SK-N-SH (cell line): Measurements from ENCODE around the gene DCD. TPM values are rescaled to one million over a fixed set of nuclear protein-coding genes. Genes with fewer than 3 reads are reported as not detected.

ENCODE experiments used
- CTCF ChIA-PET: fragments of 300-600, 350-600 bp; formaldehyde crosslinking; extraction: SDS; loops from one replicate; lab custom pipeline; 2021; lab: Yijun Ruan, JAX
- POLR2A ChIA-PET: fragments of 350-600 bp; sonication (Branson Sonifier 250); formaldehyde crosslinking; extraction: SDS; loops from one replicate; lab custom pipeline; 2020; ENCODE audit warnings: antibody characterized with exemption, inconsistent platforms; lab: Yijun Ruan, JAX
- DNase-seq: peaks from one replicate; pipeline ENCODE4 v3.0.0; 2012
- H2AFZ ChIP-seq: fragments of 200-600 bp; sonication (generic); 2 replicates; pipeline ENCODE4 v1.8.1; 2016; ENCODE audit warnings: antibody characterized with exemption, mild to moderate bottlenecking, low read depth
- H3F3A ChIP-seq: fragments of 200-600 bp; sonication (generic); replicated peaks from 2 replicates; pipeline ENCODE3; 2016; ENCODE audit warnings: antibody characterized with exemption, mild to moderate bottlenecking; ENCODE audit not compliant: insufficient read depth
- H3K27ac ChIP-seq, 2 experiments: fragments of 200-500 bp in 1 of 2; fragments of 200-600 bp in 1 of 2; sonication (Bioruptor generic) in 1 of 2; sonication (generic), shearing (Covaris generic) in 1 of 2; 2 replicates each; pipeline versions ENCODE4 v1.5.1 to v1.6.1; 2014 to 2016; ENCODE audit warnings: low read depth in 2 of 2, inconsistent platforms in 1 of 2, low read length in 1 of 2, mild to moderate bottlenecking in 1 of 2, mixed read lengths in 1 of 2
- H3K27me3 ChIP-seq: fragments of 200-600 bp; sonication (generic), shearing (Covaris generic); 2 replicates; pipeline ENCODE4 v1.6.1; 2016; ENCODE audit warnings: mixed run types; ENCODE audit not compliant: insufficient read depth
- H3K36me3 ChIP-seq, 2 experiments: fragments of 200-500 bp in 1 of 2; fragments of 200-600 bp in 1 of 2; sonication (Bioruptor generic) in 1 of 2; sonication (generic) in 1 of 2; replicated peaks in 1 of 2; 2 replicates each; pipeline versions ENCODE3 to v1.5.1; 2014 to 2016; ENCODE audit warnings: low read length in 1 of 2, mild to moderate bottlenecking in 1 of 2; ENCODE audit not compliant: insufficient read depth in 2 of 2, control insufficient read depth in 1 of 2
- H3K4me1 ChIP-seq, 2 experiments: fragments of 200-500 bp in 1 of 2; fragments of 200-600 bp in 1 of 2; sonication (Bioruptor generic) in 1 of 2; sonication (generic), shearing (Covaris generic) in 1 of 2; 2 replicates each; pipeline versions ENCODE4 v1.5.1 to v1.6.1; 2014 to 2016; ENCODE audit warnings: low read depth in 1 of 2, low read length in 1 of 2, mixed run types in 1 of 2; ENCODE audit not compliant: insufficient read depth in 2 of 2, control insufficient read depth in 1 of 2
- H3K4me2 ChIP-seq: fragments of 200-600 bp; sonication (generic), shearing (Covaris generic); 2 replicates; pipeline ENCODE4 v1.6.1; 2017; ENCODE audit warnings: mixed run types
- H3K4me3 ChIP-seq, 2 experiments: fragments of 200-500 bp in 1 of 2; fragments of 200-600 bp in 1 of 2; sonication (Bioruptor generic) in 1 of 2; sonication (generic), shearing (Covaris generic) in 1 of 2; 2 replicates each; pipeline versions ENCODE4 v1.5.1 to v1.8.1; 2014 to 2016; ENCODE audit warnings: low read depth in 2 of 2, inconsistent platforms in 1 of 2, low read length in 1 of 2, mild to moderate bottlenecking in 1 of 2, mixed read lengths in 1 of 2, moderate library complexity in 1 of 2
- H3K79me2 ChIP-seq: fragments of 200-600 bp; sonication (generic); 2 replicates; pipeline ENCODE4 v1.8.1; 2017; ENCODE audit warnings: mild to moderate bottlenecking; ENCODE audit not compliant: insufficient read depth
- H3K9ac ChIP-seq: fragments of 200-600 bp; sonication (generic); 2 replicates; pipeline ENCODE4 v1.6.1; 2017; ENCODE audit warnings: mixed run types
- H3K9me2 ChIP-seq: fragments of 200-600 bp; sonication (generic); 2 replicates; pipeline ENCODE4 v1.6.1; 2017; ENCODE audit warnings: mixed run types
- H3K9me3 ChIP-seq: fragments of 200-600 bp; sonication (generic); 2 replicates; pipeline ENCODE4 v1.6.1; 2017; ENCODE audit warnings: mixed run types, mild to moderate bottlenecking, moderate library complexity
- H4K20me1 ChIP-seq: fragments of 200-600 bp; sonication (generic); 2 replicates; pipeline ENCODE4 v1.6.1; 2017; ENCODE audit warnings: mild to moderate bottlenecking, mixed run types; ENCODE audit not compliant: insufficient read depth
- FOXM1 ChIP-seq: IDR thresholded peaks from 2 replicates; pipeline ENCODE4 v1.4.0; 2012; ENCODE audit warnings: low read depth, mild to moderate bottlenecking
- GABPA ChIP-seq: IDR thresholded peaks from 2 replicates; pipeline ENCODE4 v1.4.0; 2012; ENCODE audit warnings: low read depth, mild to moderate bottlenecking
- MEF2A ChIP-seq: IDR thresholded peaks from 2 replicates; pipeline ENCODE4 v1.4.0; 2012; ENCODE audit warnings: low read depth, borderline replicate concordance
- RAD21 ChIP-seq: IDR thresholded peaks from 2 replicates; pipeline ENCODE4 v1.6.1; 2012; ENCODE audit warnings: mild to moderate bottlenecking, low read length
- RCOR1 ChIP-seq: fragments of 150-350 bp; IDR thresholded peaks from 2 replicates; pipeline ENCODE4 v1.6.1; 2017; ENCODE audit warnings: antibody characterized with exemption, low read length
- RFX5 ChIP-seq: IDR thresholded peaks from 2 replicates; pipeline ENCODE4 v1.6.1; 2012; ENCODE audit warnings: mild to moderate bottlenecking, improper control_type of control experiment, low read length
- SIN3A ChIP-seq: IDR thresholded peaks from 2 replicates; pipeline ENCODE4 v1.6.1; 2012; ENCODE audit warnings: low read depth, mild to moderate bottlenecking, low read length, moderate library complexity, borderline replicate concordance
- SMC3 ChIP-seq: IDR thresholded peaks from 2 replicates; pipeline ENCODE4 v1.6.1; 2012; ENCODE audit warnings: low read depth, low read length, improper control_type of control experiment
- TEAD4 ChIP-seq: IDR thresholded peaks from 2 replicates; pipeline ENCODE4 v1.4.0; 2012; ENCODE audit warnings: mild to moderate bottlenecking, borderline replicate concordance; ENCODE audit not compliant: insufficient read depth
- YY1 ChIP-seq: IDR thresholded peaks from 2 replicates; pipeline ENCODE4 v1.4.0; 2012; ENCODE audit warnings: low read depth, mild to moderate bottlenecking
- WGBS: methylation state at CpG from one replicate; pipeline ENCODE4 v1.1.6; 2017; ENCODE audit warnings: low lambda C conversion rate; 5-methylcytosine and 5-hydroxymethylcytosine counted together
- polyA plus RNA-seq, 3 experiments: library from polyadenylated mRNA; depleted of rRNA; stranded (reverse); fragments of >200 nt; gene quantifications; 2 replicates each; pipeline ENCODE4 v1.2.3, GENCODE V29; 2012
- TF ChIP-seq, protein P1 (sequence below): IDR thresholded peaks from 2 replicates; pipeline ENCODE4 v1.4.0; 2012; ENCODE audit warnings: low read depth
- TF ChIP-seq, protein P2 (sequence below): IDR thresholded peaks from 2 replicates; pipeline ENCODE4 v1.4.0; 2012; ENCODE audit warnings: low read depth, borderline replicate concordance
- TF ChIP-seq, protein P3 (sequence below): IDR thresholded peaks from 2 replicates; pipeline ENCODE4 v1.6.1; 2012; ENCODE audit warnings: mild to moderate bottlenecking, low read depth, low read length, moderate library complexity
- TF ChIP-seq, protein P4 (sequence below): IDR thresholded peaks from 2 replicates; pipeline ENCODE4; 2012
- TF ChIP-seq, protein P5 (sequence below): fragments of 200-600 bp; sonication (generic); IDR thresholded peaks from 2 replicates; pipeline ENCODE4 v1.6.1; 2017; ENCODE audit warnings: antibody characterized with exemption, mild to moderate bottlenecking, moderate library complexity

DCD gene
- polyA plus RNA-seq, 1 of the 3 experiments (the other 2 are of a cell fraction), result not detected

DNA sequence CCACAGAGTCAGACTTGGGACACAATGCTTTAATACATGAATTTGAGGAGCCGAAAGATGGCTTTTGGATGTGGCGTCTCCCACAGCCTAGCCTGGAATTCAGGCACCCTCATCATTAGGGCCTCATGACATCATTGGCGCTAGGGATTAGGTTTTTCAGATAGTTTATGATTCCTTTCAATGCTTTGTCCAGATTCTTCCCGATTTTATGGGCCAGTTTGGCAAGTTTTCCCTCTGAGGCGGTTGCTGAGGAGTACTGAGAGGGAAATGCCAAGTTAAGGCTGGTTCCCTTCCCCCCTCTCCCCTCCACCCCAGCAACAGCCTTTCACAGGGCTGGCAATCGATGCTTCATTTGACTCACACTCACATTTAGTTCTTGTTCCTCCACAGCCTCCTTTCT is 40.0 kb downstream of the DCD start:
- Histone ChIP-seq H3K36me3 (no peaks in the 10 kb centered on the region), H3K79me2 (no peaks in the 10 kb centered on the region), H3K9ac (no peak overlapping the region), H3K4me1 (no peaks in the 10 kb centered on the region), H3K27ac (no peak overlapping the region), H3F3A (no peaks in the 10 kb centered on the region), H3K9me2 (no peaks in the 10 kb centered on the region), H3K4me2 (no peak overlapping the region), H3K27me3 (peaks cover 15% of the 10 kb centered on the region; the same call in 1 of the 2 replicates), H4K20me1 (no peaks in the 10 kb centered on the region), H3K9me3 (no peaks in the 10 kb centered on the region), H3K4me3 (no peak overlapping the region), H2AFZ (no peak overlapping the region)
- DNase-seq, result no peak
- TF ChIP-seq, protein P1, sequence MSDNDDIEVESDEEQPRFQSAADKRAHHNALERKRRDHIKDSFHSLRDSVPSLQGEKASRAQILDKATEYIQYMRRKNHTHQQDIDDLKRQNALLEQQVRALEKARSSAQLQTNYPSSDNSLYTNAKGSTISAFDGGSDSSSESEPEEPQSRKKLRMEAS, result no peak
- no peak for TF ChIP-seq RCOR1
- no peak for TF ChIP-seq SMC3
- no peak for TF ChIP-seq RFX5
- no peak for TF ChIP-seq TEAD4
- no peak for TF ChIP-seq MEF2A
- TF ChIP-seq, protein P2, sequence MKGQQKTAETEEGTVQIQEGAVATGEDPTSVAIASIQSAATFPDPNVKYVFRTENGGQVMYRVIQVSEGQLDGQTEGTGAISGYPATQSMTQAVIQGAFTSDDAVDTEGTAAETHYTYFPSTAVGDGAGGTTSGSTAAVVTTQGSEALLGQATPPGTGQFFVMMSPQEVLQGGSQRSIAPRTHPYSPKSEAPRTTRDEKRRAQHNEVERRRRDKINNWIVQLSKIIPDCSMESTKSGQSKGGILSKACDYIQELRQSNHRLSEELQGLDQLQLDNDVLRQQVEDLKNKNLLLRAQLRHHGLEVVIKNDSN, result no peak
- no peak for TF ChIP-seq FOXM1
- no peak for TF ChIP-seq YY1
- TF ChIP-seq, protein P3, sequence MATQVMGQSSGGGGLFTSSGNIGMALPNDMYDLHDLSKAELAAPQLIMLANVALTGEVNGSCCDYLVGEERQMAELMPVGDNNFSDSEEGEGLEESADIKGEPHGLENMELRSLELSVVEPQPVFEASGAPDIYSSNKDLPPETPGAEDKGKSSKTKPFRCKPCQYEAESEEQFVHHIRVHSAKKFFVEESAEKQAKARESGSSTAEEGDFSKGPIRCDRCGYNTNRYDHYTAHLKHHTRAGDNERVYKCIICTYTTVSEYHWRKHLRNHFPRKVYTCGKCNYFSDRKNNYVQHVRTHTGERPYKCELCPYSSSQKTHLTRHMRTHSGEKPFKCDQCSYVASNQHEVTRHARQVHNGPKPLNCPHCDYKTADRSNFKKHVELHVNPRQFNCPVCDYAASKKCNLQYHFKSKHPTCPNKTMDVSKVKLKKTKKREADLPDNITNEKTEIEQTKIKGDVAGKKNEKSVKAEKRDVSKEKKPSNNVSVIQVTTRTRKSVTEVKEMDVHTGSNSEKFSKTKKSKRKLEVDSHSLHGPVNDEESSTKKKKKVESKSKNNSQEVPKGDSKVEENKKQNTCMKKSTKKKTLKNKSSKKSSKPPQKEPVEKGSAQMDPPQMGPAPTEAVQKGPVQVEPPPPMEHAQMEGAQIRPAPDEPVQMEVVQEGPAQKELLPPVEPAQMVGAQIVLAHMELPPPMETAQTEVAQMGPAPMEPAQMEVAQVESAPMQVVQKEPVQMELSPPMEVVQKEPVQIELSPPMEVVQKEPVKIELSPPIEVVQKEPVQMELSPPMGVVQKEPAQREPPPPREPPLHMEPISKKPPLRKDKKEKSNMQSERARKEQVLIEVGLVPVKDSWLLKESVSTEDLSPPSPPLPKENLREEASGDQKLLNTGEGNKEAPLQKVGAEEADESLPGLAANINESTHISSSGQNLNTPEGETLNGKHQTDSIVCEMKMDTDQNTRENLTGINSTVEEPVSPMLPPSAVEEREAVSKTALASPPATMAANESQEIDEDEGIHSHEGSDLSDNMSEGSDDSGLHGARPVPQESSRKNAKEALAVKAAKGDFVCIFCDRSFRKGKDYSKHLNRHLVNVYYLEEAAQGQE, result no peak
- TF ChIP-seq, protein P4, sequence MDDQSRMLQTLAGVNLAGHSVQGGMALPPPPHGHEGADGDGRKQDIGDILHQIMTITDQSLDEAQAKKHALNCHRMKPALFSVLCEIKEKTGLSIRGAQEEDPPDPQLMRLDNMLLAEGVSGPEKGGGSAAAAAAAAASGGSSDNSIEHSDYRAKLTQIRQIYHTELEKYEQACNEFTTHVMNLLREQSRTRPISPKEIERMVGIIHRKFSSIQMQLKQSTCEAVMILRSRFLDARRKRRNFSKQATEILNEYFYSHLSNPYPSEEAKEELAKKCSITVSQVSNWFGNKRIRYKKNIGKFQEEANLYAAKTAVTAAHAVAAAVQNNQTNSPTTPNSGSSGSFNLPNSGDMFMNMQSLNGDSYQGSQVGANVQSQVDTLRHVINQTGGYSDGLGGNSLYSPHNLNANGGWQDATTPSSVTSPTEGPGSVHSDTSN, result no peak
- TF ChIP-seq SIN3A, result no peak
- no peak for TF ChIP-seq RAD21
- TF ChIP-seq, protein P5, sequence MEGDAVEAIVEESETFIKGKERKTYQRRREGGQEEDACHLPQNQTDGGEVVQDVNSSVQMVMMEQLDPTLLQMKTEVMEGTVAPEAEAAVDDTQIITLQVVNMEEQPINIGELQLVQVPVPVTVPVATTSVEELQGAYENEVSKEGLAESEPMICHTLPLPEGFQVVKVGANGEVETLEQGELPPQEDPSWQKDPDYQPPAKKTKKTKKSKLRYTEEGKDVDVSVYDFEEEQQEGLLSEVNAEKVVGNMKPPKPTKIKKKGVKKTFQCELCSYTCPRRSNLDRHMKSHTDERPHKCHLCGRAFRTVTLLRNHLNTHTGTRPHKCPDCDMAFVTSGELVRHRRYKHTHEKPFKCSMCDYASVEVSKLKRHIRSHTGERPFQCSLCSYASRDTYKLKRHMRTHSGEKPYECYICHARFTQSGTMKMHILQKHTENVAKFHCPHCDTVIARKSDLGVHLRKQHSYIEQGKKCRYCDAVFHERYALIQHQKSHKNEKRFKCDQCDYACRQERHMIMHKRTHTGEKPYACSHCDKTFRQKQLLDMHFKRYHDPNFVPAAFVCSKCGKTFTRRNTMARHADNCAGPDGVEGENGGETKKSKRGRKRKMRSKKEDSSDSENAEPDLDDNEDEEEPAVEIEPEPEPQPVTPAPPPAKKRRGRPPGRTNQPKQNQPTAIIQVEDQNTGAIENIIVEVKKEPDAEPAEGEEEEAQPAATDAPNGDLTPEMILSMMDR, result no peak
- no peak for TF ChIP-seq GABPA
- POLR2A ChIA-PET, result no interaction called here
- CTCF ChIA-PET, result interaction anchor here (1.1 to 1.4 kb wide), 2 partner anchors 12 to 28 kb away, joined by 3 to 5 read pairs; no protein-coding TSS in a partner anchor
- 2% methylated on average over 6 of the region's 6 CpGs for WGBS
